Esophagus squamous epithelium (tissue), 4 donors: ENCODE results near the gene CEP162.

Experiments used
- CTCF ChIP-seq, 6 experiments: fragments of 450-650 bp in 4 of 6; fragments of 200-600 bp in 2 of 6; sonication (generic) in 2 of 6; IDR thresholded peaks; one replicate each; pipeline ENCODE4 v1.5.1; 2016 to 2019; ENCODE audit warnings: antibody characterized with exemption in 6 of 6, mild to moderate bottlenecking in 4 of 6, moderate library complexity in 4 of 6
- POLR2A ChIP-seq, 4 donors: fragments of 450-650 bp; IDR thresholded peaks; one replicate each; pipeline ENCODE4 v1.6.1; 2017; ENCODE audit warnings: antibody characterized with exemption in 4 of 4, mild to moderate bottlenecking in 4 of 4, moderate library complexity in 3 of 4

GRCh38 chr6:84123186-84123585 lies 104.3 kb downstream of the CEP162 start:
- TF ChIP-seq POLR2A (IDR thresholded peaks at IDR 0.05) (no peak), CTCF (IDR thresholded peaks at IDR 0.05) (no peak)
